Measurements from ENCODE around the gene ATG9A.
A peak's percentile ranks its signal among the peaks of the same experiment; 100 is the strongest.
"Not testable (repeated sequence)": the region's sequence is repeated elsewhere in the genome, so short reads cannot be mapped to it uniquely, and the experiment has no call there.

ATG9A gene

GRCh38 chr2:219204425-219205164 lies 24.8 kb downstream of the ATG9A start:
- DNase-seq = no peak

GRCh38 chr2:219201331-219201730 lies 28.1 kb downstream of the ATG9A start:
- not testable (repeated sequence) for DNase-seq

GRCh38 chr2:219200502-219201326 lies 28.7 kb downstream of the ATG9A start:
- not testable (repeated sequence) for DNase-seq

- DNase-seq = no peak
These were observed 29.8 kb downstream of the ATG9A start for GRCh38 chr2:219199470-219200211.

GRCh38 chr2:219198974-219199373 lies 30.5 kb downstream of the ATG9A start:
- DNase-seq = no peak

- no peak for DNase-seq
These were observed 32.0 kb downstream of the ATG9A start for GRCh38 chr2:219197388-219197787.

GRCh38 chr2:219186754-219187456 lies 42.5 kb downstream of the ATG9A start:
- DNase-seq = no peak

GRCh38 chr2:219184121-219184520 lies 45.3 kb downstream of the ATG9A start:
- no peak for DNase-seq

- no peak for DNase-seq
These were observed 46.2 kb downstream of the ATG9A start for GRCh38 chr2:219183151-219183772.

GRCh38 chr2:219182331-219183150 lies 46.9 kb downstream of the ATG9A start:
- no peak for DNase-seq

- DNase-seq = no peak
These were observed 47.9 kb downstream of the ATG9A start for GRCh38 chr2:219181531-219181930.

- no peak for DNase-seq
These were observed 48.5 kb downstream of the ATG9A start for GRCh38 chr2:219180961-219181360.

GRCh38 chr2:219179601-219180465 lies 49.6 kb downstream of the ATG9A start:
- no peak for DNase-seq

GRCh38 chr2:219178377-219179175 lies 50.9 kb downstream of the ATG9A start:
- DNase-seq = peak; percentile 14 to 21

- DNase-seq = peak; percentile 62
These were observed 51.7 kb downstream of the ATG9A start, which contains the start of gene RETREG2 for GRCh38 chr2:219177552-219178376. Gene RETREG2, plus strand, starts transcription at chr2:219178275. Its CDS starts 78 bp downstream, at chr2:219178353.

- DNase-seq = peak; percentile 73 to 75
These were observed 52.5 kb downstream of the ATG9A start, which contains the start of gene CNPPD1 for GRCh38 chr2:219176818-219177551. Gene CNPPD1, minus strand, starts transcription at chr2:219176925. Its CDS starts 97 bp downstream, at chr2:219176828.
